ENCODE data around the gene SYVN1.

DNA sequence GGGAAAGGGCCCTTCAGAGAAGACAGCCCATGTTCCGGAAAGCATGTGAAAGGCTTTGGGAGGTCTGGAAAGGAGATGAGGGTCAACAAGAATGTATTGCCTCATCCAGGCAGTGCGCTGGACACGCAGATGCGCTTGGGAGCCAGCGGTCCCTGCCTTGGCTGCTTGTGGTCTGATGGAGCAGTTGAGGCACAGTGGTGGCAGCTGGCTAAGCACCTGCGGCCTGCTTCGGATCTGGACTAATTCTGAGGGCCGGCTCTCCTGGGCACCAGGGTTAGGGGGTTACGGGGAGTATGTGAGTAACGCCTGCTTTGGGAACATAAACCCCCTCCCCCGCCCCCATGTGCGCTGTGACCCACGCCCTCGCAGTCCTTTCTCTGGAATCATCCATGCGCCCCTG, 27.2 kb downstream of the SYVN1 start:
- TF ChIP-seq, protein P1, sequence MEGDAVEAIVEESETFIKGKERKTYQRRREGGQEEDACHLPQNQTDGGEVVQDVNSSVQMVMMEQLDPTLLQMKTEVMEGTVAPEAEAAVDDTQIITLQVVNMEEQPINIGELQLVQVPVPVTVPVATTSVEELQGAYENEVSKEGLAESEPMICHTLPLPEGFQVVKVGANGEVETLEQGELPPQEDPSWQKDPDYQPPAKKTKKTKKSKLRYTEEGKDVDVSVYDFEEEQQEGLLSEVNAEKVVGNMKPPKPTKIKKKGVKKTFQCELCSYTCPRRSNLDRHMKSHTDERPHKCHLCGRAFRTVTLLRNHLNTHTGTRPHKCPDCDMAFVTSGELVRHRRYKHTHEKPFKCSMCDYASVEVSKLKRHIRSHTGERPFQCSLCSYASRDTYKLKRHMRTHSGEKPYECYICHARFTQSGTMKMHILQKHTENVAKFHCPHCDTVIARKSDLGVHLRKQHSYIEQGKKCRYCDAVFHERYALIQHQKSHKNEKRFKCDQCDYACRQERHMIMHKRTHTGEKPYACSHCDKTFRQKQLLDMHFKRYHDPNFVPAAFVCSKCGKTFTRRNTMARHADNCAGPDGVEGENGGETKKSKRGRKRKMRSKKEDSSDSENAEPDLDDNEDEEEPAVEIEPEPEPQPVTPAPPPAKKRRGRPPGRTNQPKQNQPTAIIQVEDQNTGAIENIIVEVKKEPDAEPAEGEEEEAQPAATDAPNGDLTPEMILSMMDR (IDR thresholded peaks at IDR 0.05) = no peak
- TF ChIP-seq POLR2AphosphoS5 (IDR thresholded peaks at IDR 0.05; ENCODE audit: low read depth, low read length) = no peak
